Dermis blood vessel endothelial cell (primary cell): ENCODE results near the gene CCDC73. TPM values are rescaled to one million over a fixed set of nuclear protein-coding genes. Genes with fewer than 3 reads are reported as not detected.
"Not testable (repeated sequence)": the region's sequence is repeated elsewhere in the genome, so short reads cannot be mapped to it uniquely, and the experiment has no call there.

Experiments used
- DNase-seq: peaks from one replicate; pipeline ENCODE4 v3.0.0; 2010
- total RNA-seq: library from RNA; depleted of rRNA; stranded (reverse); fragments of >200 nt; gene quantifications from 2 replicates; pipeline ENCODE4 v1.2.3, GENCODE V29; 2014

The CCDC73 gene
- total RNA-seq, 1 donor from 2014 or later = not detected

DNA sequence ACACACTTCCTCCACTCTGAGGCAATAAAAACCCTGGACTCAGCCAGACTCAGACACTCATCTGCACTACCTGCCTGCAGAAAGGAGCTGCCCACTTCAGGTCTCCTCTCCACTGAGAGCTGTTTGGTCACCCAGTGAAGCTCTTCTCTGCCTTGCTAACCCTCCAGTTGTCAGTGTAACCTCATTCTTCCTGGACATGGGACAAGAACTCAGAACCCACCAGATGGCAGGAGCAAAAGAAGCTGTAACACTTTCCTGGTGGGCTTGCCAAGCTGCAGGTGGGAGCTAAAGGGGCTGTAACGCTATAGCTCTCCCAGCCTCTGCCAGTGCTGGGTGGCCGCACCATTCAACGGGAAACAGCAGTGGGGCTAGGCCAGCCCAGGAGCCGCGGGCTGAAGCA lies 89.7 kb downstream of the CCDC73 start:
- no peak for DNase-seq

DNA sequence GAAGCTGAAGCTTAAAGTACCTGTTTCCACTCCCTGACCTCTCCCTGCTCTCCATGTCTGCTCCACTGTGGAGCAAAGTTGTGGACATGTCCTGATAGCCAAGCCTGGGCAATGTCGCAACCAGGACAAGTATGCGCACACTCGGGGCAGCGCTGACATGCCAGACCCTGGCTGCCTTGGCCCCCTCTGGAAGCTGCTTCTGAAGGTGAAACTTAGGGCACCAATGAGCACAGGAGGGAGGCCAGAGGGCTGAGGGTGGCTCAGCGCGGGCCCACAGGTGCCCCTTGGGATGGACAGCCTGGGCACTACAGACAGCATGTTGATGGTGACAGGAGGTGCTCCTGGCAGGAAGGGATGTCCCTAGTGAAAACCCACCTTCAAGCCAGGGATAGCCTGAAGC lies 90.2 kb downstream of the CCDC73 start:
- no peak for DNase-seq

- DNase-seq = no peak
Measured at GRCh38 chr11:32701616-32702015, 92.8 kb downstream of the CCDC73 start.

GRCh38 chr11:32698579-32698978 lies 95.9 kb downstream of the CCDC73 start:
- DNase-seq = no peak

GRCh38 chr11:32671051-32671450 lies 123.4 kb downstream of the CCDC73 start:
- no peak for DNase-seq

DNA sequence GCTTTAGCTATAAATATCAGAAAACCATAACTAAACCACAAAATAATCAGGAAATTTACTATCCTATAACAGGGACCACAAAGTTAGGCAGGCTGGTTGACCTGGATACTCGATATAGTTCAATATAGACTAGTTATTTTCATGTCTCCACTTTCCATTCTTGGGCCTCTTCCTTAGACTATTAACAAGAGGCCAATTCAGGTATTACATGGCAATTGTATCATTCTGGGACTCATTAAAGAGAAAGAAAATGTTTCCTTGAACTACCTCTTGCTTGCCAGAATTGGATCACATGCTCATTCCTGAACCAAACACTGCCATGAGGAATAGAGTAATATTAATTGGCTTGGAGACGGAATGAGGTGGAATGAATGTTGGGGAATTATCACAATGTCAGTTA lies 134.8 kb downstream of the CCDC73 start:
- no peak for DNase-seq

- DNase-seq = no peak
Measured at GRCh38 chr11:32658639-32659406, 135.6 kb downstream of the CCDC73 start.

DNA sequence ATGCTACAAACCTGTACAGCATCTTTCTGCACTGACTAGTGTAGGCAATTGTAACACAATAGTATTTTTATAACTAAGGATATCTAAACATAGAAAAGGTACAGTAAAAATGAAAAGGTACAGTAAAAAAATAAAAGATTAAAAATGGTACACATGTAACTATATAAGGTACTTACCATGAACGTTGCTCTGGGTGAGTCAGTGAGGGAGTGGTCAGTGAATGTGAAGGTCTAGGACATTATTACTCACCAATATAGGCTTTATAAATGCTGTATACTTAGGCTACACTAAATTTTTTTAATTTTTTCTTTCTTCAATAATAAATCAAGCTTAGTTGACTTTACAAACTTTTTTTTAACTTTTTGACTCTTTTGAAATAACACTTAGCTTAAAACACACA lies 150.9 kb downstream of the CCDC73 start:
- no peak for DNase-seq

GRCh38 chr11:32641361-32641760 lies 153.1 kb downstream of the CCDC73 start:
- no peak for DNase-seq

DNA sequence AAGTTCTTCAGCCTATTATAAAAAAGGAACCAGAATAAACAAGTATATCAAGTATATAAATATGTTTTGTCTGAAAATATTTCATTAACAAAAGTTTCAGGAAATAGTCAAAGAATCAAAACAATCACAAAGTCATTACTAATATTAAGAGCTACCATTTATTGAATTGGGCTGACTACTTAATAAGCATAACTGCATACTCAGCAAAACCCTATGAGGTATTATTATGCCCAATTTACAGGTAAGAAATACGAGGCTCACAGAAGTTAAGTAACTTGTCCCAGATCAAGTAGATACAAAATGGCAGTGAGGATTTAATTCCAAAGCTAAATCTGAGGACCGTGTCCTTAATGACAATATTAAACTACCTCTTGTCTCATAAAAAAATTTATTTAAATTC lies 158.6 kb downstream of the CCDC73 start:
- DNase-seq = no peak

GRCh38 chr11:32630844-32631243 lies 163.6 kb downstream of the CCDC73 start:
- no peak for DNase-seq

DNA sequence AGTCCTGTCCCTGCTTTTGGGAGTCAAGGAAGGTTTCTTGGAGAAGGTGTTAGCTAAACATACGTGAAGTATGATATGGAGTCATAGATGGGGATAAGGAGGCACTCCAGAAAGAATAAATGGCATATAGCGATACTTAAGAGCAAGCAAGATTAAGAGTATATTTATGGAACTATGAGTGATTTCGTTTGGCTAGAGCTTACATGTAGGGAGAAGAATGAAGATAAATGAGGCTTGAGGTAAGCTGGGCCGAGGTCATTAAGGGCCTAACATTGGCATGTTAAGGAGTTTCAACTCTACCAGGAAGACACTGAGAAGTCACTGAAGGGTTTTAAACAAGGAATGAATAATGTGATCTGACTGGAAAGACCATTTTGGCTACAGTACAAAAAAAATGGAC lies 177.6 kb downstream of the CCDC73 start:
- DNase-seq = no peak

DNA sequence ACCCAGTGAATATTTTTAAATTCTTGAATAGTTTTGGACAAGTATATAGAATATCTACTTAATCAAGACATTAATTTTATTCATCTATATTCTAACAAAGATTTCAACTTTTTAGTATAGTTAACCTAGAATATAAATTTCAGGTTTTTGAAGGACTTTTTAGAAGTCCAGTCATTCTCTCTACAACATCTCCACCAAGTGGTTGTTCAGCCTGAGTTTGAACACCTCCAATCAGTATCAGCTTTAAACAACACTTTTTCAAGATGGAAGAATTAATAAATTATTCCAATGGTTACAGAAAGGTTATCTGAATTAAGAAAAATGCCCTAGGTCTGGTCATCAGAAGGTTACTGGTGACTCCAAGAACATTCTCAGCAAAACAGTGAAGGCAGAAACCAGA lies 179.0 kb downstream of the CCDC73 start:
- DNase-seq = peak; percentile 29

DNA sequence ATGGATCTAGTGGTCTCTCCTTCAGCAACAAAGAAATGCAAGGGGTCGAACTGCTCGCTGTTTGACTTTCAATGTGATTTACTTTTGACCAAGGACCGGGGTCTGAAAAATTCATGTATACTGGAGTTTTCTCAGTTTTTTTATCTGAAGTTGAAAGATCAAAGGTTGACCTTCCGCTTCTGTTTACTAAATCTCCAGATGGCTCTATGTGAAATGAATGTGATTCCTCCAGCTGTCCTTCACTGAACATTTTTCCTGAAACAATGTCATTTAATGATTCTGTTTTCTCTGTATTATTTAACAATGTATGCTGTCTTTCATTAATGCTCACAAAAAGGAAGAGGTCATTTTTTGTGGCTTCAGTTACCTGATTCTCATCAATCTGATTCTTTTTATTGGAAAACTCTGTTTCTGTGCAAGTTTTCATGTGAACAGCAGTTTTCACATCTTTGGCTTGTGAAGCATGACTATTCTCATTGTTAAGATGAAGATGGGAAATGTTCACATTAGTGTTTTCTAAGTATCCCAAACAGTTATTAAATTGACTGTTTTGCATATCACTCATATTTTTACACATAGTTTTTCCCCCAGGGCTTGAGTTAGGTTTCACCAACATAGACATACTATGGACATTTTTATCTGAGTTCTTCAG lies 180.8 kb downstream of the CCDC73 start:
- no peak for DNase-seq

DNA sequence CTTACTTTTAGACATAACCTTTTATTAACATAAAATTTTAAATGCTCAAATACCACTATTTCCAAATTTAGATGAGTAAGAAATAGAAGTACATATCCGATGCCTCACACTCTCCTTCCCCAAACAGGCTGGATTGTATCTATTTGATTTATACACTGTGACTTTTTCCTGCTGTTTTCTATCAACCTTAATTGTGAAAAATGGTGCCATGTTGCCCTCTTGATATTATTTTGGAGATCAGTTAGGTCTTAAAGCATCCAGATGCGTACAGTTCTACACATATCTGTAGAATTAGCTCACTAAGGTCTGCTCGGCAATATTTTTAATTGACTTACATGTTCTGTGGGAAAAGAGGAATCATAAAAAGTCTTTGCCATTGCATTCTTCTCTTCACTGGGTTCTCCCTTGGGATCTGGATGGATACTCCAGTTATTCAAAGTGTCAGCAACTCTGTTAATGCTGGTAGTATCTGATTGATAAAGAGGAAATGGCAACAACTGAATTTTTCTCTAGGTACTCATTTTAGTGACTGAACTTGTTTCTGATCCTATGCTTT lies 183.6 kb downstream of the CCDC73 start:
- no peak for DNase-seq

- DNase-seq = not testable (repeated sequence)
Measured at GRCh38 chr11:32608826-32609225, 185.6 kb downstream of the CCDC73 start.

GRCh38 chr11:32606220-32606619 lies 188.2 kb downstream of the CCDC73 start:
- no peak for DNase-seq

DNA sequence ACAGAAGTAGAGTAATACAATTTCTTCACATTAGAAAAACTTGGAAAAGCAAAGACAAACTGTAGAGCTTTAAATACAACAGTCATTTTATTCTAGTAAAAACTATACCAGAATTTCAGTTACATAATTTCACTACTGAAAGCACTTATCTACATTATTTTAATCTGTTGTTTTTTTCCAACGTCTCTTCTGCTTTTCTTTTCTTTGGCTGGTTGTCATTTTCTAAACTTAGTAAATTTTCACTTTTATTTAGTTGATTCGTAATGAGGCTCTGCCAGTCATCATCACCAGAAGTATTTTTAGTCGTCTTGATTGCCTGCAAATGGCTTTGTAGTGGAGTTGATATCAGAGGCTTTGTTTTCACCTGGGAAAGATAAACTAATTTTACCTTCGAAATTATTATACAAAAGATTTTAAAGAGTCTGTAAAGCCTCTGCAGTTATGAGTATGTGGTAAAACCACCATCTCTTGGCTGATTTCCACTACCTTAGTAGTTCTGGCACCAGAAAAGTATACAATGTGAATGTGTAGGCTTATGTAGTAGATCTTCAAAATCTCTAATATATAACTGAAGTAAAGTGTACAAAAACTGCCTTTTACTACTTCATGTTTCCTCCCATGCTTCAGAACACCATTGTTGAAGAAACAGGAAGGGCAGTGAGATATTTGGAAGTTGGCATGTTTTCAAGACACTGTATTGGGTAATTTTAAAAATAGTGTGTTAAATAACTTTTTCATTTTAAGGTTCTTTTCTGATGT lies 191.6 kb downstream of the CCDC73 start:
- DNase-seq = peak; percentile 59

GRCh38 chr11:32597921-32598320 lies 196.5 kb downstream of the CCDC73 start:
- DNase-seq = no peak

GRCh38 chr11:32596114-32596513 lies 198.3 kb downstream of the CCDC73 start:
- not testable (repeated sequence) for DNase-seq

DNA sequence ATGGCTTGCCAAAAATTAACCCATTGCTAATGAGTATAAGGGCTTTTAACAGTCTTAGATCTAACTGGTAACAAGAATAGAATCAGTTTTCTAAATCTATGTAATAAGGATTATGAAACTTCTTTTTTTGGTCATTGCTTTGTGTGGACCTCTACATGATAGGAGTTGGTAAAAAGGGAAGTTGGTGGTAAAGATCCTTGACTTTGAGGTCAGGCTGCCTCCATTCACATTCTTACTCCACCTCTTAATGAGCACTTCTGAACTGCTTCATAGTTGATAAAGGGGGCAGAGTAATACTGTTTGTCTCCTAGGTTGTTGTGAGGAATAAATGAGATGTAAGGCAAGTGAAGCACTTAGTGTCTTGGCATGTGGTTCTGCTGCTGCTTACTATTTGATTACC lies 200.2 kb downstream of the CCDC73 start:
- no peak for DNase-seq

GRCh38 chr11:32586576-32587190 lies 207.8 kb downstream of the CCDC73 start:
- peak; percentile 54 for DNase-seq

DNA sequence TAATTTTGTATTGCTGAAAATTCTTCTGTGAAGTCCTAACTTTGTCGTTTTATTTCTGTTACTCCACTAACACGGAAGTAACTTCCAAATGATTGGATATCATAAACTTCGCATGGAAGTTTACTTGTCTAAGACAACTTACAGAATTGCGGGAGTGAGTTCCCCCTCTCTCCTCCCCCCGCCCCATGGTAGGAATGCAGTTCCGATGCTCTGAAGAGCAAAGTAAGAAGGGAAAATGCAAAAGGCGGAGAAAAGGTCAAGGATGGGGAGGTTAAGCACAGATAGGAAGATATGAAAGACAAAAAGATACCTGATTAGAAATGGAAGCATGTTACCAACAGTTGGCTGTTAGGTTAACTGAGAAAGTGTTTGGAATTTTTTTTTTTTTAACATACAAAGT lies 209.5 kb downstream of the CCDC73 start:
- peak; percentile 19 for DNase-seq
